ENCODE measurements around the gene GANAB. TPM values are rescaled to one million over a fixed set of nuclear protein-coding genes. Genes with fewer than 3 reads are reported as not detected.

The GANAB gene
- total and polyA plus RNA-seq, 2 of the 13 experiments (the other 11 are each of a cell fraction or from before 2014, with no cell fraction given), result 99.5 to 234 TPM

GRCh38 chr11:62591448-62592145 lies 54.8 kb downstream of the GANAB start, which contains the start of gene TUT1 (continued):
- TF ChIP-seq TFDP1 (CRISPR knock-in tag; IDR thresholded peaks at IDR 0.05; ENCODE audit: borderline replicate concordance), result peak; percentile 80
- peak; percentile 92 for TF ChIP-seq ERF (CRISPR knock-in tag; IDR thresholded peaks at IDR 0.05)
- no peak for TF ChIP-seq SATB2 (CRISPR knock-in tag; IDR thresholded peaks at IDR 0.05)
- TF ChIP-seq PRPF4 (IDR thresholded peaks at IDR 0.05; ENCODE audit: low read depth, low read length, poor library complexity, severe bottlenecking), result no peak
- TF ChIP-seq NFE2L1 (CRISPR knock-in tag; IDR thresholded peaks at IDR 0.05; ENCODE audit: borderline replicate concordance), result no peak
- peak; percentile 8; the same call in 1 of the 2 replicates for TF ChIP-seq CHD2 (IDR thresholded peaks at IDR 0.05; ENCODE audit: low read depth, low read length)
- TF ChIP-seq YEATS4 (CRISPR knock-in tag; IDR thresholded peaks at IDR 0.05; ENCODE audit: borderline replicate concordance), result peak; percentile 93
- TF ChIP-seq ZNF7 (CRISPR knock-in tag; IDR thresholded peaks at IDR 0.05), result no peak
- TF ChIP-seq ZNF562 (CRISPR knock-in tag; IDR thresholded peaks at IDR 0.05; ENCODE audit: borderline replicate concordance), result no peak
- no peak; the same call in 1 of the 2 replicates for TF ChIP-seq ZNF362 (CRISPR knock-in tag; IDR thresholded peaks at IDR 0.05; ENCODE audit: borderline replicate concordance)
- TF ChIP-seq EP300 (IDR thresholded peaks at IDR 0.05; ENCODE audit: low read depth in 2 of 2, low read length in 2 of 2), result peak in 1 of 2 experiments; percentile 60; a peak in 1 of 4 replicates
- TF ChIP-seq EP300 (CRISPR knock-in tag; IDR thresholded peaks at IDR 0.05; ENCODE audit: borderline replicate concordance), result no peak
- TF ChIP-seq REPIN1 (CRISPR knock-in tag; IDR thresholded peaks at IDR 0.05; ENCODE audit: borderline replicate concordance, low read depth), result peak; percentile 96
- TF ChIP-seq ETS1 (CRISPR knock-in tag; IDR thresholded peaks at IDR 0.05), result no peak
- TF ChIP-seq ZNF281 (CRISPR knock-in tag; IDR thresholded peaks at IDR 0.05; ENCODE audit: borderline replicate concordance), result no peak
- no peak for TF ChIP-seq ZNF230 (CRISPR knock-in tag; IDR thresholded peaks at IDR 0.05)
- no peak for TF ChIP-seq ZNF468 (CRISPR knock-in tag; IDR thresholded peaks at IDR 0.05)
- TF ChIP-seq ZNF501 (CRISPR knock-in tag; IDR thresholded peaks at IDR 0.05), result peak; percentile 87
- peak; percentile 71; the same call in 1 of the 2 replicates for TF ChIP-seq NR0B2 (CRISPR knock-in tag; IDR thresholded peaks at IDR 0.05)
- peak; percentile 3; the same call in 1 of the 2 replicates for TF ChIP-seq NFATC3 (CRISPR knock-in tag; IDR thresholded peaks at IDR 0.05)
- TF ChIP-seq ZNF292 (CRISPR knock-in tag; IDR thresholded peaks at IDR 0.05; ENCODE audit: borderline replicate concordance, low read depth), result peak; percentile 19; the same call in 1 of the 2 replicates
- TF ChIP-seq ZFP90 (CRISPR knock-in tag; IDR thresholded peaks at IDR 0.05; ENCODE audit: borderline replicate concordance), result no peak
- TF ChIP-seq NPAS2 (CRISPR knock-in tag; IDR thresholded peaks at IDR 0.05; ENCODE audit: borderline replicate concordance), result no peak
